Central memory CD8-positive, alpha-beta T cell (primary cell): ENCODE data around the gene PXK.

ENCODE experiments used
- ATAC-seq: fragments of 150-1000 bp; cut with Tn5 transposase; replicated peaks from 2 replicates; pipeline ENCODE4 v1.10.0; 2022; ENCODE audit warnings: mild to moderate bottlenecking, moderate FRiP score, moderate number of reproducible peaks; ENCODE audit not compliant: poor library complexity, severe bottlenecking; ENCODE audit errors: extremely low read depth
- DNase-seq, 2 donors: peaks; one replicate each; pipeline ENCODE4 v3.0.0; 2021; ENCODE audit warnings: low spot score in 2 of 2
- H3K27ac Mint-ChIP-seq: one replicate; pipeline ENCODE4 v1.8.0; 2022; ENCODE audit warnings: low read depth, mild to moderate bottlenecking, moderate library complexity, mixed read lengths
- H3K27me3 Mint-ChIP-seq: one replicate; pipeline ENCODE4 v1.8.0; 2022; ENCODE audit warnings: mixed read lengths
- H3K36me3 Mint-ChIP-seq: one replicate; pipeline ENCODE4 v1.8.0; 2022; ENCODE audit warnings: mild to moderate bottlenecking, moderate library complexity, mixed read lengths; ENCODE audit not compliant: insufficient read depth
- H3K4me1 Mint-ChIP-seq: one replicate; pipeline ENCODE4 v1.8.0; 2022; ENCODE audit warnings: mixed read lengths
- H3K4me3 Mint-ChIP-seq: one replicate; pipeline ENCODE4 v1.8.0; 2022; ENCODE audit warnings: mild to moderate bottlenecking, moderate library complexity, mixed read lengths
- H3K9me3 Mint-ChIP-seq: one replicate; pipeline ENCODE4 v1.8.0; 2022; ENCODE audit warnings: mixed read lengths

The PXK gene

GRCh38 chr3:58299075-58299474 is 33.6 kb upstream of the PXK start:
- H3K4me1 Mint-ChIP-seq, result no peaks in the 10 kb centered on the region
- ATAC-seq, result no peak
- H3K27me3 Mint-ChIP-seq, result peaks cover 44% of the 10 kb centered on the region
- H3K27ac Mint-ChIP-seq, result no peak overlapping the region
- peaks cover 2% of the 10 kb centered on the region for H3K36me3 Mint-ChIP-seq
- H3K9me3 Mint-ChIP-seq, result no peaks in the 10 kb centered on the region
- DNase-seq, result no peak
- H3K4me3 Mint-ChIP-seq, result no peak overlapping the region

- no peak overlapping the region for H3K4me3 Mint-ChIP-seq
- H3K4me1 Mint-ChIP-seq, result no peaks in the 10 kb centered on the region
- DNase-seq (no peak), ATAC-seq (no peak)
- H3K27ac Mint-ChIP-seq, result no peak overlapping the region
- H3K27me3 Mint-ChIP-seq, result peaks cover 44% of the 10 kb centered on the region
- H3K9me3 Mint-ChIP-seq, result no peaks in the 10 kb centered on the region
- H3K36me3 Mint-ChIP-seq, result peaks cover 2% of the 10 kb centered on the region
Observed at GRCh38 chr3:58299839-58300516, 32.7 kb upstream of the PXK start.

GRCh38 chr3:58305882-58306711 is 26.6 kb upstream of the PXK start, which contains the start of the genes HTD2 and RPP14:
HTD2 (plus strand) TSS chr3:58306520; CDS start chr3:58317614, 11,094 bp downstream.
RPP14 (plus strand) TSS chr3:58306245; CDS start chr3:58310330, 4,085 bp downstream.
- peak; percentile 97 to 99 for DNase-seq
- Mint-ChIP-seq H3K4me1 (peaks cover 35% of the 10 kb centered on the region), H3K27me3 (peaks cover 19% of the 10 kb centered on the region), H3K9me3 (no peaks in the 10 kb centered on the region), H3K27ac (peak within 1 kb of the TSS; percentile 99), H3K36me3 (peaks cover 36% of the 10 kb centered on the region), H3K4me3 (peak within 1 kb of the TSS; percentile 94)
- ATAC-seq, result peak; percentile 93

- DNase-seq (peak in 1 of 2 donors; percentile 24), ATAC-seq (no peak)
- Mint-ChIP-seq H3K36me3 (peaks cover 50% of the 10 kb centered on the region), H3K27ac (peak overlapping the region; percentile 99), H3K9me3 (no peaks in the 10 kb centered on the region), H3K4me1 (peaks cover 35% of the 10 kb centered on the region), H3K27me3 (peaks cover 3% of the 10 kb centered on the region), H3K4me3 (peak overlapping the region; percentile 94)
Observed at GRCh38 chr3:58307639-58308215, 25.0 kb upstream of the PXK start.

- no peak for ATAC-seq
- no peak overlapping the region for H3K4me3 Mint-ChIP-seq
Observed at GRCh38 chr3:58308728-58309127, 24.0 kb upstream of the PXK start.

GRCh38 chr3:58317811-58318210 is 14.9 kb upstream of the PXK start:
- H3K4me3 Mint-ChIP-seq, result no peak overlapping the region
- H3K4me1 Mint-ChIP-seq, result peaks cover 15% of the 10 kb centered on the region
- no peaks in the 10 kb centered on the region for H3K9me3 Mint-ChIP-seq
- DNase-seq (no peak), ATAC-seq (no peak)
- no peak overlapping the region for H3K27ac Mint-ChIP-seq
- H3K36me3 Mint-ChIP-seq, result peaks cover 48% of the 10 kb centered on the region
- no peaks in the 10 kb centered on the region for H3K27me3 Mint-ChIP-seq

More at GRCh38 chr3:58308728-58309127, 24.0 kb upstream of the PXK start:
- no peaks in the 10 kb centered on the region for H3K9me3 Mint-ChIP-seq
- no peak overlapping the region for H3K27ac Mint-ChIP-seq
- DNase-seq, result no peak
- no peaks in the 10 kb centered on the region for H3K27me3 Mint-ChIP-seq
- peaks cover 57% of the 10 kb centered on the region for H3K36me3 Mint-ChIP-seq
- H3K4me1 Mint-ChIP-seq, result peaks cover 43% of the 10 kb centered on the region

- peaks cover 7% of the 10 kb centered on the region for H3K4me1 Mint-ChIP-seq
- ATAC-seq, result no peak
- H3K9me3 Mint-ChIP-seq, result no peaks in the 10 kb centered on the region
- H3K4me3 Mint-ChIP-seq, result no peak overlapping the region
- no peaks in the 10 kb centered on the region for H3K27me3 Mint-ChIP-seq
- no peak for DNase-seq
- peaks cover 26% of the 10 kb centered on the region for H3K36me3 Mint-ChIP-seq
- no peak overlapping the region for H3K27ac Mint-ChIP-seq
Observed at GRCh38 chr3:58321791-58322190, 10.9 kb upstream of the PXK start.

GRCh38 chr3:58322793-58323192 is 9.9 kb upstream of the PXK start:
- H3K4me3 Mint-ChIP-seq, result no peak overlapping the region
- DNase-seq, result no peak
- no peak for ATAC-seq
- peaks cover 18% of the 10 kb centered on the region for H3K36me3 Mint-ChIP-seq
- H3K27ac Mint-ChIP-seq, result no peak overlapping the region
- H3K4me1 Mint-ChIP-seq, result peaks cover 7% of the 10 kb centered on the region
- no peaks in the 10 kb centered on the region for H3K9me3 Mint-ChIP-seq
- no peaks in the 10 kb centered on the region for H3K27me3 Mint-ChIP-seq

GRCh38 chr3:58323529-58324390 is 8.9 kb upstream of the PXK start:
- Mint-ChIP-seq H3K27me3 (no peaks in the 10 kb centered on the region), H3K27ac (peak overlapping the region; percentile 36), H3K9me3 (no peaks in the 10 kb centered on the region), H3K4me1 (peaks cover 7% of the 10 kb centered on the region), H3K4me3 (no peak overlapping the region), H3K36me3 (peaks cover 9% of the 10 kb centered on the region)
- no peak for ATAC-seq
- DNase-seq, result no peak

GRCh38 chr3:58324391-58325390 is 8.0 kb upstream of the PXK start:
- no peak overlapping the region for H3K4me3 Mint-ChIP-seq
- no peaks in the 10 kb centered on the region for H3K9me3 Mint-ChIP-seq
- peak overlapping the region; percentile 36 for H3K27ac Mint-ChIP-seq
- no peak for DNase-seq
- peaks cover 7% of the 10 kb centered on the region for H3K4me1 Mint-ChIP-seq
- H3K27me3 Mint-ChIP-seq, result no peaks in the 10 kb centered on the region
- ATAC-seq, result peak; percentile 54
- peaks cover 8% of the 10 kb centered on the region for H3K36me3 Mint-ChIP-seq

- no peaks in the 10 kb centered on the region for H3K9me3 Mint-ChIP-seq
- ATAC-seq, result no peak
Observed at GRCh38 chr3:58325525-58325992, 7.1 kb upstream of the PXK start.

More at GRCh38 chr3:58325525-58325992, 7.1 kb upstream of the PXK start:
- peaks cover 7% of the 10 kb centered on the region for H3K4me1 Mint-ChIP-seq
- DNase-seq, result no peak
- H3K4me3 Mint-ChIP-seq, result no peak overlapping the region
- no peaks in the 10 kb centered on the region for H3K27me3 Mint-ChIP-seq
- H3K27ac Mint-ChIP-seq, result no peak overlapping the region
- H3K36me3 Mint-ChIP-seq, result peaks cover 4% of the 10 kb centered on the region
